GM06990 (cell line): ENCODE results near the gene OR51E1.

Experiments used
- DNase-seq: peaks from one replicate; pipeline ENCODE4 v3.0.0-alpha.2; 2011; ENCODE audit not compliant: insufficient read length; ENCODE audit errors: extremely low read depth
- H3K27me3 ChIP-seq: replicated peaks from 2 replicates; pipeline ENCODE4 v1.6.0; 2011; ENCODE audit warnings: low read length; ENCODE audit not compliant: control insufficient read depth, insufficient read depth
- H3K36me3 ChIP-seq: 2 replicates; pipeline ENCODE4 v1.5.1; 2011; ENCODE audit warnings: low read length; ENCODE audit not compliant: control insufficient read depth, insufficient read depth
- H3K4me3 ChIP-seq: replicated peaks from 2 replicates; pipeline ENCODE4 v1.5.1; 2011; ENCODE audit warnings: low read depth, mild to moderate bottlenecking, control low read depth, low read length
- CTCF ChIP-seq: IDR thresholded peaks from 2 replicates; pipeline ENCODE4 v1.5.1; 2011; ENCODE audit warnings: low read length, control low read depth, mild to moderate bottlenecking, inconsistent platforms; ENCODE audit not compliant: insufficient read depth, poor library complexity, severe bottlenecking

The OR51E1 gene

DNA sequence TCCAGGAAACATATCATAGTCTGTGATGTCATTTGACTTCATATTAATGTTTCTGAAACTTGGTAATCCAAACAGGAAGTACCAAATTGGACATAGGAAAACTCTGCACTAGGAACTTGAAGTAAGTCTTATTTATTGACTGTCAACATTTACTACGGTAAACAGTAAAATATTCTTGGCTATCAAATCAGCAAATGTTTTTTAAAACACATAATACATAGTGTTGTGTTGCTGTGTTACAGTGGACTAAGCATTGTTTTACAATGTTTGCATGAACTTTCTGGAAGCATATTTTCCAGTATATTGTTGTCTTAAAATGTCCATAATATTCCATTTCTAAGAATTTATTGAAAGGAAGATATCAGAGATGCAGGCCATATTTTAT is 56.6 kb downstream of the OR51E1 start:
- no peaks in the 10 kb centered on the region for H3K27me3 ChIP-seq
- no peak for DNase-seq
- no peak for TF ChIP-seq CTCF
- no peak overlapping the region for H3K4me3 ChIP-seq
- H3K36me3 ChIP-seq, result no peaks in the 10 kb centered on the region

DNA sequence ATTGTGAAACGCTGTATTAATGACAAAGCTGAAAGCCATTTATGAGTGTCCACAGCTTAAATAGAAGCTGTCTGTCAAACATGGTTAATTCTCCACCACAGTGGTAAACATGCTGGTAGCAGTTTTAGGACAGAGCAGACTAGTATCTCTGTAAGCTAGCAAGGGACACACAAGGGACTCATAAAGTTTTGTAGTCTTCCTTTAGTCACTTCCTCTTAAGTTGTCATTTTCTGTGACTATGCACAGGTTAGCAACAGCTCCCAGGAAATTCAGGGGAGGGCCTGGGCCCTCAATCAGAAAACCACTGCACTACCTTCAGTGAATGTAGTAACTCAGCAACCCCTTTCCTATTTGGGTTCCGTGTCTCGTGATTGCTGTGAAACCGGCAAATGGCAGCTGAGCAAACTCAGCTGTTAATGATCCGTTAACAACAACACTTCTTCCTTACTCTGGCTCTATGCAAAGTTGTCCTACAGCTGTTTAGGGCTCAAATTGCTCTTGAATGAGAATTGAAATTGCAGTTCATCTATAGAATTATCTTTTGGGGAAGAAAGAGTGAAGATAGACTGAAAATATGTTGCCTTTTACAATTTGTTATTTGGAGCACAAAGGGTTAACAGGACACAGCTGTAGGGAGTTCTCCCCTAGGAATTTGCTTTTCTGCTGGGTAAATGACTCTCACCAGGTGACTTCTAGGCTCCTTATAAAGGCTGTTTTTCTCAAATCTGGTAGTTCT is 60.4 kb downstream of the OR51E1 start, which contains the start of gene MMP26:
TSS of gene MMP26 (plus strand) at position 731 of the 736 bp plus-strand sequence.
- DNase-seq, result no peak

DNA sequence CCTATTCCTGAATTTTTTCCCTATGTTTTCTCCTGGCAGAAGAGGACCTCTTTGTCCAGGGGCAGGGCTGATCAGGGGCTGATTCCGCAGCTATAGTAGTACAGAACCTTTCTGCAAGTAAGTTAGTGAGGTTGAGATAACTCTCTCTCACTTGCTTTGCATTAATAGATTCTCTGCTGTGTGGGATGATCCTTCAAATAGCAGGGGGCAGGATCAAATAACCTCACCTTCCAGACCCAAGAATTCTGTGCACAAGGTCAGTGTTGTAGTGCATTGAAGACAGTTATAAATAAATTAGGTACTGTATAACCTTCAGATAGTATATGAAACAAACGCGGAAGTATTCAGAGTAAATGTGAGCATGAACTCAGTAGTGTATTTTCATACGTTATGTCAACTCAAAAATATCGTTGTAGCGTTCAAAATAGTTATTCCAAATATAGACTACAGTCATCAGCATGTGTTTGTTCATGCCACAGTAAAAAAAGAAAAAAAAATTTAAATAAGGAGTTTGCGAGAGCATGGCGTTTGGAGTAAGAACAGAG is 61.1 kb downstream of the OR51E1 start:
- TF ChIP-seq CTCF, result no peak
- Histone ChIP-seq H3K27me3 (no peaks in the 10 kb centered on the region; the same call in 1 of the 2 replicates), H3K4me3 (no peak overlapping the region), H3K36me3 (no peaks in the 10 kb centered on the region)
- no peak for DNase-seq

More for the DNA sequence above, 60.4 kb downstream of the OR51E1 start, which contains the start of gene MMP26:
- Histone ChIP-seq H3K36me3 (no peaks in the 10 kb centered on the region), H3K27me3 (no peaks in the 10 kb centered on the region), H3K4me3 (no peak within 1 kb of the TSS)
- TF ChIP-seq CTCF, result no peak
